NCI-H1105 (cell line): ENCODE measurements around the gene IPO11.

ENCODE experiments used
- DNase-seq: peaks from one replicate; lab custom pipeline; 2025; lab: John Stamatoyannopoulos, UW

IPO11 gene

DNA sequence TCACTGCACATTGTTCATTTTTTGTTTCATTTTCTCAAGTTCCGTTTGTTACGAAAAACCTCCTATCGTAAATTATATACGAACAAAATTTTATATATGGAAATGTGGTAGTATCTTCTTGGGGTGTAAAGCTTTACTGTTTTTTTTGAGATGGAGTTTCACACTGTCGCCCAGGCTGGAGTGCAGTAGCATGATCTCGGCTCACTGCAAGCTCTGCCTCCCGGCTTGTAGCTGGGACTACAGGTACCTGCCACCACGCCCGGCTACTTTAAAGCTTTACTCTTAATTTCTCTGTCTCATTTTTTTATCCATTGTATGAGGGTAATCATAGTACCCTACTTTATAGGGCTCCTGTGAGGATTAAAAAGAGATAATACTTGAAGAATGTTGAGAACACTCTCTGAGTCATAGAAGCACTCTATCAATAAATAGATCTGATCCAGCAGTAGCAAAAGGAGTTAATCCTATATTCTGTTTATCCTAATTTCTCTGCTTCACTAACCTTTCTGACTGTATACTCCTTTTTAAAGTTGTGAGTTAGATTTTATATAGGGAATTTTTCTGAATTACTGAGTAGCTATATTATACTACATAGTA lies 160.5 kb downstream of the IPO11 start:
- no peak for DNase-seq

DNA sequence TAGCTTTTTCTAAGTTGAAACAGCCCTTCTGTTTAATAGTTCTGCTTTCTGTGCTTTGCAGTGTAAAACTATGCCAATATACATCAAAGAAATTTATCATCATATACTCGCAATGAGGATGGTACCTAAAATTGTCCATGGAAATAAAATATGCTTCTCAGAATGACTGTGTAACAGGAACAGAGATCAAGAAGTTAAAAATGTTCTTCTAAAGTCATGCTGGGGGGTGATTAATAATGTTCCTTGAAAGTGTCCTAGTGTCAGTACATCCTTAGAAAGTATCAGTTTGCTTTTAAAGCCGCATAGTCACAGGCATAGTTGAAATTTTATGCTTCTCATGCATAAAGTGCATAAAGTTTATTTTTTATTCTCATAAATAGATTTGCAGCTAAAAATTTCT lies 162.0 kb downstream of the IPO11 start:
- no peak for DNase-seq

DNA sequence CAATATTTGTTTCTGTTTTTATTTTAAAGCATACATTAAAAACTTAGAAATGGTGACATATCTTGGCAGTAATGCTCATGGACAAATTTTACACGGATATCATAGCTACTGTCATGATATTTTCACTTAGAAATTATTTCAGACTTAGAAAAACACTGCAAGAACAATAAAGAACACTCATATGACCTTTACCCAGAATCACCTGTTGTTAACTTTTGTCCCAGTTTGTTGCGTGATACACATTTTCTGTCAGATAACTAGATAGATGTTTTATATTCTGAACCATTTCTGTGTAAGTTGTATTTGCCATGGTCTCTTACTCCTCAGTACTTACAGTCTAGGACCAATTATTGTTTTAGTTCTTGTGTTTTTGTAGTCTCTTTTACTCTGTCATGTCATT lies 162.5 kb downstream of the IPO11 start:
- DNase-seq, result no peak

DNA sequence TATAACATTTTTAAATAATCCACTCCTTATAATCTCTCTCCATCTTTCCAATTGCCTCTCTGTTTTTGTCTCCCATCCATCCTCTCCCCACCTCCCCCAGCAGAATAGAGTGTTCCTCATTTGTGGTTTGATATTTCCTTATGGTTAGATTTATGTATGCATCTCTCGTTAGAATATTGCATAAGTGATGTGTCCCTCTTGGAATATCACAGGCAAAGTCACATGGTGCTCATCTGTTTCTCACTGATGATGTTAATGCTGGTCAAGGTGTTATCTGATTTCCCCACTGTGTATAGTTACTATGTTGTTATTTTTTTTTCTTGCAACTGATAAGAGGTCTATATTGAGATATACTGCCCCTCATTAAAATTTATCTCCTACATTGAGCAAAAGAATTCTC lies 162.9 kb downstream of the IPO11 start:
- no peak for DNase-seq

DNA sequence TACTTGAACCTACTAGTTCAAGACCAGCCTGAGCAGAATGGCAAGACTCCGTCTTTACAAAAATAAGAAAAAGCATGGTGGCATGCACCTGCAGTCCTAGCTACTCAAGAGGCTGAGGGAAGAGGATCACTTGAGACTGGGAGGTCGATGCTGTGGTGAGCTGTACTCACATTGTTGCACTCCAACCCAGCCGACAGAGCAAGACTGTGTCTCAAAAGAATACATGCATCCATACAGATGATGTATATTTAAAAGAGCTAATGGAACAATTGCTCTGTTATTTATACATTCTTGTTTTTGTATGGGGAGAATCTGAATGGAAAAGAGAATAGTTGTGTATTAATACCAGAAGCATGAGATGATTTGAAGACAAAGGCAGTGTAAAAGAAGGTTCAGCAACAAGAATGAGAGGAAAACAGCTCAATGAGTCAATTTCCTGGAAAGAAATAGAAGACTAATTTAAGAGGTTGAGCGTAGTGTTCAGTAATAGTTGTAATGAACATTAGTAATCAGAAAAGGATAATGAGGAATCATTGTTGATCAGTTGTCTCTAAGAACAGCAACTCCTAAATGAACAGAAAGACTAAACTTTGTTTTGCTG lies 164.1 kb downstream of the IPO11 start:
- DNase-seq, result no peak

DNA sequence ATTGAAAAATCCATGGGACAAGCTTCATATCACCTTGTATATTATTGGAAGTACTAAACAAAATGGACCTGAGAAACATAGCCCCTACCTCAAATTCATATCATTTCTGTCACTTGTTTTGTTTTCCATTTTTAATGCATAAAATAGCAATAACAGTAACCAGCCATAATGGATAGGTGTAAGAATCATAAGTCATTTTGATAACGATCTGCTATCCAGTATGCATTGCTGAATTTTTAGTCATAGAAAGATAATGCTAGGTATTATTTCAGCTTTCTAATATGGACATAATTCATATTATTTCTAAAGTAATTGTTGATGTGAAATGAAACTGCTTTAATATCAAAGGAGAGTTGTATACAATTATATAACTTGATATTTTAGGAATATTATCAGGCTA lies 164.9 kb downstream of the IPO11 start:
- DNase-seq, result no peak

DNA sequence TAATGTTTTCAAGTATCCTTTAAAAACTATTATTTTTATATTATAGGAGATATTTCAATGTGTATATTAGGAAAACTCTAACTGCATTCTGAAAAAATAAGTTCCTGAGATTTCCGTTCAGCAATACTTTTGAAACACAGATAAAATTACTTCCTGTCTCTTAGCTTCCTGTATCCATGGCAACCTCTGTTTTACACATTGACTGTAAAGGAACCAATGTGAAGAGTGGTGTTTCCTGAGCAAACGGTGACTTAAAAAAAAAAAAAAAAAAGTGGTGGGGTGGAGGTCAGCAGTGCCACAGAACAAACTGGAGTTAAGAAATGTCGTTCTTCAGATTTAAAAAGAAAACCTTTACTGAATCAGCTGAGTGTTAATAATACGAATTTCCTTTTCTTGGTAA lies 166.0 kb downstream of the IPO11 start, which contains the start of gene LRRC70:
Gene LRRC70 (plus strand): TSS at position 280 of the 400 bp plus-strand sequence. CDS start 620 bp downstream, outside the sequence.
- no peak for DNase-seq

DNA sequence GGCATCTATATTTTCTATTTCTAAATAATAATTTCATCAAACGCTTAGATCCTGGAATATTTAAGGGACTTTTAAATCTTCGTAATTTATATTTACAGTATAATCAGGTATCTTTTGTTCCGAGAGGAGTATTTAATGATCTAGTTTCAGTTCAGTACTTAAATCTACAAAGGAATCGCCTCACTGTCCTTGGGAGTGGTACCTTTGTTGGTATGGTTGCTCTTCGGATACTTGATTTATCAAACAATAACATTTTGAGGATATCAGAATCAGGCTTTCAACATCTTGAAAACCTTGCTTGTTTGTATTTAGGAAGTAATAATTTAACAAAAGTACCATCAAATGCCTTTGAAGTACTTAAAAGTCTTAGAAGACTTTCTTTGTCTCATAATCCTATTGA lies 167.2 kb downstream of the IPO11 start:
- no peak for DNase-seq

DNA sequence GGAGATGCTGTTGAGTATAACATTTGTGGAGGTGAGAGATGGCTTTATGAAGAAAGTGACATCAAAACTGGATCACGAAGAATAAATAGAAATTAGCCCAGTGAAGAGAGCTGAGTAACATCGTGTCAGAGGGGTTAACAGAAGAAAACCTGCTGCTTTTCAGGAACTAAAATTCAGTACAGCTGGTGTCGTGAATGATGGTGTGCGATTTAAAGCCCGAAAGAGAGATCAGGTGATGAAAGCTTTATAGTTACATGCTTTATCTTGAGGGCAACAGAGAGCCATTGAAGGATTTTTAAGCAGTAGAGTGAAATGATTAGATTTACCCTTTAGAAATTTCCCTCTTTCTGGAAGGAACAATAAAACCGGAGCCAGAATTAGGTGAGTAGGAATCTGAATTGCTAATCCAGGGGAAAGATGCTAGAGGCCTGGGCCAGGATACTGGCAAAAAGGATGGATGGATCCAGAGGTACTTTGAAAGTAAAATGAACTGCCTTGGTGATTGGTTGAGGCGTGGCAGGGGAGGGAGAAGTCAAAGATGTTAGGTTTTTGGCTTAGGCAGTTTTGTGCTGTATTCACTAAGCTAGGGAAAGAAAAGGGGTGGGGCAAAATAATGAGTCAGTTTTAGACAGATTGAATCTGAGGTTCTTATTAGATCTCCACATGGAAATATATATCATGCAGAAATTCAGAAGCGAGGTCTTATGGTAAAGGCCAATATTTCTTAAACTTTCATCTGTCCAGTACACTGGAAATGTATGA lies 169.5 kb downstream of the IPO11 start:
- no peak for DNase-seq

DNA sequence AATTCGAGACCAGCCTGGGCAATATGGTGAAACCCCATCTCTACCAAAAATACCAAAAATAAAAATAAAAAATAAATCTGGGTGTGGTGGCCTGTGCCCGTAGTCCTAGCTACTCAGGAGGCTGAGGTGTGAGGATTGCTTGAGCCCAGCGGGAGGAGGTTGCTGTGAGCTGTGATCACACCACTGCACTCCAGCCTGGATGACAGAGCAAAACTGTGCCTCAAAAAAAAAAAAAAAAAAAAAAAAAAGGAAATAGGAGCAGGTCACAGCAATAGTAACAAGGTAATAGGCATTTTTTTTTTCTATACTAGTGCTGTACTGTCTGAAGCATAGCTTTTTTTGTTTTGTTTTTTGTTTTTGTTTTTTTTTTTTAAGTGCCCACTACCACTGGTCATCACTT lies 171.8 kb downstream of the IPO11 start:
- DNase-seq, result no peak

DNA sequence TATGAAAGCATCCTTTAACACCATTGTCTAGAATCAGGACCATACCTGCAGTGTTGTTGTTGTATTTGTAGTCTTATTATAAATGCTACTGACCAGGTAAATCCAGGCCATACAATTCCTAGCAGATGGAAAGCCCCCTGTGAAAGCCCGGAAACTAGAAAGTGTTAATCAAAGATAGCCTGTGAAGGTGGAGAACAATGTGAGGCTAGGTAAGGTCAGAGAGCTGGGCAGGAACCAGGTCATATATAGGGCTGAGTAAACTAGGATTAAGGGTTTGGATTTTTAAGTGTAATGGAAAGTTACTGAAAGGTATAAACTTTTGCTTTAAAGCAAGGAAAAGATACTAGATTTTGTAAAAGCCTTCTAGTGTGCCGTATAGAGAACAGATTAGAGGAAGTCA lies 172.7 kb downstream of the IPO11 start:
- no peak for DNase-seq

DNA sequence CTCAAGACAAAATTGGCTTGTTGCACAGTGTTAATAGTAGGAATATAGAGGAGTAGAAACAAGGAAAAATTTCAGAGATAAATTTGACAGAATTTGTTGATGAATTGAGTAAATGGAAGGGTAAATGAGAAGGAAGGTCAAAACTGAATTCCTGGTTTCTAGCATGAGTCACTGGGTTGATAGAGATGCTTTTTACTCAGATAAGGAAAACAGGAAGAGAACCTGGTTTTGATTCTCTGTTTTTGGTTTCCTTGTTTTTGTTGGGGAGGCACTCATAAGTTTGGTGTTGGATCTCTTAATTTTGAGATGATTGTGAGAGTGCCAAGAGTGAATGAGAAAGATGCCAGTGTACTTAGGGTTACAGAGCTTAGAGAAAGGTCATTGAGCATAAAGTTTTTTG lies 173.2 kb downstream of the IPO11 start:
- DNase-seq, result no peak

DNA sequence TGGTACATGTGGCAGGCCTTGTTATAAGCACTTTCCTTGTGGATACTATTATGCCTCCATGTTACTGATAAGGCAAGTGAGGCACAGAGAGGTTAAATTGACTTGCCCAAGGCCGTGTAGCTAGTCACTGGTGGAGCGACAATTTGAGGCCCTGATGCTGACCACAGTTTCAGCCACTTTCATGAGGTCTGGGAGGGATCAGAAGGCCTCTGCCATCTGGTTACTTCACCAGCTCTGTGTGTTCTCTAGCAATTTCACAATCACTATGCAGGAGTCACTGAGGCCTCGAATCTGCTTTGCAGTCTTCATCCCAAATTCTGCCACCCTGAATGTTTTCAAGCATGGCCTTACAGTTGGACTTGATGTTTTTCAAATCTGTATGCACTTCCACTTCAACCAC lies 175.2 kb downstream of the IPO11 start:
- DNase-seq, result no peak

DNA sequence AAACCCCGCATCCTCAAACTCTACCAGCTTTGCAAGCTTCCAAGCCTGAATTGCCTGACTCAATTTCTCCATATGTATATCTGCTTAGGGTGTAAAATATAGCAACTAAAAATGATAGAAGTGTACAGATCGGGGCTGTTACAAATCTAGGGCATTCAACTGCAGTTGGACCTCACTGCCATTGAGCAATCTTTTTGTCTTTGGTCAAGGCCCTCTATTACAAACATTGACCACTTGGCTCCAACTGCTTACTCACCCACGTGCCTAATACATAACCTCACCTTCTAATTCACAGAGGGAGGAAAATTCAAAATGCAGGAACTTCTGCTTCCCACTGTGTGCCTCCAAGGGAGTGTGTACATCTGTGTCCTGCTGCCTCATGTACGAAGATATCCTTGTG lies 176.1 kb downstream of the IPO11 start:
- no peak for DNase-seq

DNA sequence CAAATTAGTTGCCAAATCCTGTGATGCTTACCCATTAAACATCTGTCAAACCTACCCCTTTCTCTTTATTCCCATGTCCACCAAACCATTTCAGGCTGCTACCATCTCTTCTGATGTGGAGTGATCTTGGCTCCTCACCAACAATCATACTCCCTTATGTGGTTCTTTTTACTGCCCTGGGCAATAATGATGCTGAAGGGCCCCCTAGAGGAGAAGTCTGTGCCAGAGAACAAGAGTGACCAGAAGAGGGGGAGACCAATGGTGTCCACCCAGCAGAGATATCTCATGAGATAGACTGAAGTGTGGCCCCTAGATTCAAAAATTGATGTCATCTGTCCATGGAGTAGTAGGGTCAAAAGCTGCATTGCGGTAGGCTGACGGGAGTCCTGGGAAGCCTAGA lies 176.9 kb downstream of the IPO11 start:
- DNase-seq, result no peak

DNA sequence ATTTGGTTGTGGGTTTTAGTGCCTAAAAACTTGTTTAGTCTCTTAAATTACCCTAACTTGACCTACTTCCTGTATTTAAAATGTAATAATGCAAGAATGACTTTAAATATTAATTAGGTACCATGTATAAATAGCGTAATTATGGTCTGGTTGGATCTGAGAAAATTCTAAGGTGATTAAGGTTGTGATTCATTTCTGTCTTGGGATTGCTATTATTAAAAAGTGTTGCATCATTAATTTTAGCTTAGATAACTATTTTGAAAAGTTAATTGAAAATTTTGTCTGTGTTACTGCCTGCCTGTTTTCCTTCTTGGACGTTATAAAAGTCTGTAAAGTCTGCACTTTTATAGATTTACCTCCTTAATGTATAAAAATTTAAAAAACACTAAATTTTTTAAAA lies 177.8 kb downstream of the IPO11 start:
- DNase-seq, result no peak

DNA sequence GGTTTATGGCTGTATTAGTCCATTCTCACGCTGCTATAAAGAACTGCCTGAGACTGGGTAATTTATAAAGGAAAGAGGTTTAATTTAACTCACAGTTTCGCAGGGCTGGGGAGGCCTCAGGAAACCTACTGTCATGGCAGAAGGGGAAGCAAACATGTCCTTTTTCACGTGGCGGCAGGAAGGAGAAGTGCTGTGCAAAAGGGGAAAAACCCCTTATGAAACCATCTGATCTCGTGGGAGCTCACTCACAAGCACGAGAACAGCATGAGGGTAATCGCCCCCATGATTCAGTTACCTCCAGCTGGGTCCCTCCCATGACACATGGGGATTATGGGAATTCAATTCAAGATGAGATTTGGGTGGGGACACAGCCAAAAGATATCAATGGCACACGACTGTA lies 180.0 kb downstream of the IPO11 start:
- DNase-seq, result no peak

DNA sequence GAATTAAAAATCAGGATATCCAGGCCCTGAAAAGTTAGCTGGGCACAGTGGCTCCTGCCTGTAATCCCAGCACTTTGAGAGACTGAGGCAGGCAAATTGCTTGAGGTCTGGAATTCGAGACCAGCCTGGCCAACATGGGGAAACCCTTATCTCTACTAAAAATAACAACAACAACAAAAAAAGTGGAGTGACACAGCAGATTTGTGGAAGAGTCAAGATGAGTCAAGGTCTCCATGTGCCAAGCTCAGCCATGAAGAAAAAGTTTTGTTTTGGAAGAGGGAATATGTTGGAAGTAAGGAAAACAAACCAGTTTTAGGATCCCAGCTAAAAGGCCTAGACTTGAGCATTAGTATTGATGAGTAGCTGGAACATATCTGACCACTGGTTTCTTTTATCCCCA lies 180.8 kb downstream of the IPO11 start:
- DNase-seq, result no peak

DNA sequence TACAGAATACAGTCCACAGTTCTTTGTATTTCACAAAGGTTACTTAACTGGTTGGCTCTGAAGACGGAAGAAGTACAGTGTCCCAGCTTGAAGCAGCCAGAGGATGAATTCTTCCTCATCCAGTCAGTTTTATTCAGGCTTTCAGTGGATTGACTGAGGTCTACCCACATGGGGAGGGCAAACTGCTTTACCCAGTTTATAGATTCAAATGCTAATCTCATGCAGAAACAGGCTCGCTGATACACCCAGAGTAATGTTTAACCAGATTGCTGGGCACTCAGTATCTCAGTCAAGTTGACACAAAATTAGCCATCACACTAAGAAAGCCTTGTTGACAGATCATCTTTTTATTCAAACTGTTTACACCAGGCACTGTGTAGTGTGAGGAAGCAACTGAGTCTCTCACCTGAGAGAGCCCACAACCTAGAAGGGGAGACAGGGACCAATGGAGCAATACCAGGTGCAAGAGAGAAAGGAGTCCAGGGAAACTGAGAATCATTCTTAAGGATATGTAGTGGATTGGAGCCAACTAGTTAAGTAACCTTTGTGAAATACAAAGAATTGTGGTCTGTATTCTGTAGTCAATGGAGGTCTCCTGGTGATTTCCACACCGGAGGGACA lies 181.9 kb downstream of the IPO11 start:
- DNase-seq, result no peak

DNA sequence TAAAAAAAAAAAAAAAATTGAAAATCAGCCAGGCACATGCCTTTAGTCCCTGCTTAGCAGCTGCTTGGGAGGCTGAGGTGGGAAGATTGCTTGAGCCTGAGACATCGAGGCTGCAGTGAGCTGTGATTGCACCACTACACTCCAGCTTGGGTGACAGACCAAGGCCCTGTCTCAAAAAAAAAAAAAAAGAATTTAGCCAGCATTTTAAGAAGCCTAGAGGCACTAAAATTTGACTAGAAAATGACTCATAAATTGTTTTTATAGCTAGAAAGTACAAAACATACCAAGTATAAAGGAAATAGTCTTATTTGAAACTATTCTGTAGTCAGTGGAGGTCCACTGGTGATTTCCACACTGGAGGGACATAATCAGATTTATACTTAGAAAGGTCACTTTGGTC lies 183.5 kb downstream of the IPO11 start:
- no peak for DNase-seq

DNA sequence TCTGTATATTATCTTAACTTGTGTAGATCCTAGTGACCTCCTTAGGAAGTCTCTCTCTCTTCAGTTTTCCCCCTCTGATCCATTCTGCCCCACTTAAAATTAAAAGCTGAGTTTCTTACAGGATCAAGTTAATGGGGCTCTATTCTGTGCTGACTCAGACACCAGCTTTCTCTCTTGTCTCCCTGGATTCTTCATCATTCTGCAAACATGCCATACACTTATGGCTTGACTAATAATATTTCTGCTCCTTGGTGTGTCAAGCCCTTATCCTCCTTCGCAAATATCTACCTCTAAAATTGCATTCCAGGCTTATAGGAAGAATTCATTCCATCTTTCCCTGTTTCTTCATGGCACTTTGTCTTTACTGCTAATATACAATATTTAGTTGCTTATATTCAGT lies 184.1 kb downstream of the IPO11 start:
- no peak for DNase-seq

DNA sequence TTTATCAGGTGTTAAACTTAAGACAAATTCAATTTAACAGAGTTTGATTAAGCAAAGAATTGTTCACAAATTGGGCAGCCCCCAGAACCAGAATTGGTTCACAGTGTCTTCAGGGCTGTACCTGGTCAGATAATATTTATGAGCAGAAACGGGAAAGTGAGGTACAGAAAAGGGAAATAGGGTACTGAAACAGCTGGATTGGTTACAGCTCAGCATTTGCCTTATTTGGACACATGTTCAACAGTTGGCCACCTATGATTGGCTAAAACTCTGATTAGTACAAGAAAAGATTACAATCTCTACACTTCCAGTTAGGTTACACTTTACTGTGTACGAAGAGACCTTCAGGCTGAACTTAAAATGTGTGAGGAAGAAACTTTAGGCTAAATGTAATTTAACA lies 184.8 kb downstream of the IPO11 start:
- DNase-seq, result no peak
